PC-9 (cell line): ENCODE data around the gene EHBP1L1. TPM values are rescaled to one million over a fixed set of nuclear protein-coding genes. Genes with fewer than 3 reads are reported as not detected.

Experiments
- BruUV-seq: library from RNA; stranded (reverse); fragments of 400-500 nt; replicated peaks from 2 replicates; lab custom pipeline; 2021; lab: Mats Ljungman, UMichigan
- CTCF ChIA-PET: fragments of 300-600 bp; sonication (Branson Sonifier 250); formaldehyde crosslinking; loops from one replicate; lab custom pipeline; 2022; ENCODE audit warnings: antibody characterized with exemption; lab: Charles Lee
- POLR2A ChIA-PET: fragments of 300-600 bp; sonication (Branson Sonifier 250); formaldehyde crosslinking; loops from one replicate; lab custom pipeline; 2022; ENCODE audit warnings: antibody characterized with exemption; ENCODE audit not compliant: unreplicated experiment; lab: Charles Lee
- DNase-seq, 2 experiments: peaks; one replicate each; pipeline versions ENCODE4 v3.0.0 to v3.0.0-alpha.2; 2015 to 2022; ENCODE audit warnings: mixed read lengths in 1 of 2
- H2AFZ ChIP-seq: fragments of 200-600 bp; sonication (generic); 2 replicates; pipeline ENCODE4 v1.8.1; 2017; ENCODE audit warnings: antibody characterized with exemption
- H3F3A ChIP-seq: fragments of 200-600 bp; sonication (generic); 2 replicates; pipeline ENCODE4 v1.8.1; 2017; ENCODE audit warnings: antibody characterized with exemption, mild to moderate bottlenecking, low read depth; ENCODE audit not compliant: insufficient read depth
- H3K27ac ChIP-seq: fragments of 200-600 bp; sonication (generic); 2 replicates; pipeline ENCODE4 v1.6.1; 2016; ENCODE audit warnings: mixed run types
- H3K27me3 ChIP-seq: fragments of 200-600 bp; sonication (generic); 2 replicates; pipeline ENCODE4 v1.6.1; 2016; ENCODE audit warnings: low read depth, mixed run types; ENCODE audit not compliant: insufficient read depth
- H3K36me3 ChIP-seq: fragments of 200-600 bp; sonication (generic); 2 replicates; pipeline ENCODE4 v1.6.1; 2016; ENCODE audit warnings: low read depth, mixed run types
- H3K4me1 ChIP-seq: fragments of 200-600 bp; sonication (generic); replicated peaks from 2 replicates; pipeline ENCODE4 v1.6.1; 2016; ENCODE audit warnings: mixed run types; ENCODE audit not compliant: insufficient read depth
- H3K4me2 ChIP-seq: fragments of 200-600 bp; sonication (generic); 2 replicates; pipeline ENCODE4 v1.6.1; 2017; ENCODE audit warnings: mixed run types
- H3K4me3 ChIP-seq: fragments of 200-600 bp; sonication (generic); 2 replicates; pipeline ENCODE4 v1.6.1; 2016; ENCODE audit warnings: mixed run types
- H3K79me2 ChIP-seq: fragments of 200-600 bp; sonication (generic); 2 replicates; pipeline ENCODE4 v1.6.1; 2017; ENCODE audit warnings: low read depth, mixed run types
- H3K9me2 ChIP-seq: fragments of 200-600 bp; sonication (generic); 2 replicates; pipeline ENCODE4 v1.8.1; 2017; ENCODE audit warnings: mild to moderate bottlenecking; ENCODE audit not compliant: insufficient read depth
- H3K9me3 ChIP-seq: fragments of 200-600 bp; sonication (generic); 2 replicates; pipeline ENCODE4 v1.8.1; 2016; ENCODE audit warnings: low read depth; ENCODE audit not compliant: insufficient read depth
- H4K20me1 ChIP-seq: fragments of 200-600 bp; sonication (generic); 2 replicates; pipeline ENCODE4 v1.8.1; 2017; ENCODE audit not compliant: insufficient read depth
- EZH2 ChIP-seq: fragments of 200-600 bp; sonication (generic); IDR thresholded peaks from 2 replicates; pipeline ENCODE4 v1.8.0; 2017; ENCODE audit warnings: antibody characterized with exemption, low read depth
- intact Hi-C: fragments of 100-400 bp; cut with micrococcal nuclease; formaldehyde crosslinking; loops from one replicate; pipeline ENCODE4 v1.10.0; 2022; ENCODE audit not compliant: unreplicated experiment
- total RNA-seq: library from RNA; stranded (reverse); gene quantifications from 2 replicates; pipeline ENCODE4 v1.2.3, GENCODE V29; 2021
- TF ChIP-seq, protein P1 (sequence below): fragments of 200-600 bp; sonication (generic); conservative IDR thresholded peaks from 2 replicates; pipeline ENCODE4 v1.6.1; 2017; ENCODE audit warnings: mixed run types, antibody characterized with exemption, mild to moderate bottlenecking, moderate library complexity

Gene EHBP1L1
- total RNA-seq, 1 experiment from 2014 or later = 123 TPM

- Histone ChIP-seq H3K9me2 (no peaks in the 10 kb centered on the region), H4K20me1 (no peaks in the 10 kb centered on the region), H3F3A (peaks cover 41% of the 10 kb centered on the region), H3K9me3 (no peaks in the 10 kb centered on the region), H3K27me3 (no peaks in the 10 kb centered on the region), H3K27ac (no peak overlapping the region), H3K4me2 (no peak overlapping the region), H2AFZ (no peak overlapping the region), H3K79me2 (no peaks in the 10 kb centered on the region), H3K4me3 (no peak overlapping the region), H3K4me1 (no peaks in the 10 kb centered on the region), H3K36me3 (no peaks in the 10 kb centered on the region)
- BruUV-seq = no TSS peak
- DNase-seq = no peak
- intact Hi-C loops = no loop called here
- no peak for TF ChIP-seq EZH2
- TF ChIP-seq, protein P1, sequence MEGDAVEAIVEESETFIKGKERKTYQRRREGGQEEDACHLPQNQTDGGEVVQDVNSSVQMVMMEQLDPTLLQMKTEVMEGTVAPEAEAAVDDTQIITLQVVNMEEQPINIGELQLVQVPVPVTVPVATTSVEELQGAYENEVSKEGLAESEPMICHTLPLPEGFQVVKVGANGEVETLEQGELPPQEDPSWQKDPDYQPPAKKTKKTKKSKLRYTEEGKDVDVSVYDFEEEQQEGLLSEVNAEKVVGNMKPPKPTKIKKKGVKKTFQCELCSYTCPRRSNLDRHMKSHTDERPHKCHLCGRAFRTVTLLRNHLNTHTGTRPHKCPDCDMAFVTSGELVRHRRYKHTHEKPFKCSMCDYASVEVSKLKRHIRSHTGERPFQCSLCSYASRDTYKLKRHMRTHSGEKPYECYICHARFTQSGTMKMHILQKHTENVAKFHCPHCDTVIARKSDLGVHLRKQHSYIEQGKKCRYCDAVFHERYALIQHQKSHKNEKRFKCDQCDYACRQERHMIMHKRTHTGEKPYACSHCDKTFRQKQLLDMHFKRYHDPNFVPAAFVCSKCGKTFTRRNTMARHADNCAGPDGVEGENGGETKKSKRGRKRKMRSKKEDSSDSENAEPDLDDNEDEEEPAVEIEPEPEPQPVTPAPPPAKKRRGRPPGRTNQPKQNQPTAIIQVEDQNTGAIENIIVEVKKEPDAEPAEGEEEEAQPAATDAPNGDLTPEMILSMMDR = no peak
- ChIA-PET POLR2A (no interaction called here), CTCF (interaction anchor here (0.6 kb wide), 1 partner anchor 259 kb away, joined by 3 read pairs; no protein-coding TSS in a partner anchor)
Measured at GRCh38 chr11:65589444-65590239, 13.8 kb downstream of the EHBP1L1 start.

- Histone ChIP-seq H2AFZ (no peak overlapping the region), H4K20me1 (no peaks in the 10 kb centered on the region), H3K27ac (no peak overlapping the region), H3K79me2 (no peaks in the 10 kb centered on the region), H3F3A (peaks cover 42% of the 10 kb centered on the region), H3K4me3 (no peak overlapping the region), H3K36me3 (no peaks in the 10 kb centered on the region), H3K9me2 (no peaks in the 10 kb centered on the region), H3K9me3 (no peaks in the 10 kb centered on the region), H3K4me1 (0 out of 2 replicates have a peak, but pooled peaks cover under 1% of the 10 kb centered on the region), H3K27me3 (no peaks in the 10 kb centered on the region), H3K4me2 (no peak overlapping the region)
- no peak for DNase-seq
- ChIA-PET POLR2A (no interaction called here), CTCF (no interaction called here)
- no TSS peak for BruUV-seq
- intact Hi-C loops = no loop called here
- TF ChIP-seq, protein P1 = no peak
- TF ChIP-seq EZH2 = no peak
Measured at GRCh38 chr11:65590240-65590738, 14.4 kb downstream of the EHBP1L1 start.

DNA sequence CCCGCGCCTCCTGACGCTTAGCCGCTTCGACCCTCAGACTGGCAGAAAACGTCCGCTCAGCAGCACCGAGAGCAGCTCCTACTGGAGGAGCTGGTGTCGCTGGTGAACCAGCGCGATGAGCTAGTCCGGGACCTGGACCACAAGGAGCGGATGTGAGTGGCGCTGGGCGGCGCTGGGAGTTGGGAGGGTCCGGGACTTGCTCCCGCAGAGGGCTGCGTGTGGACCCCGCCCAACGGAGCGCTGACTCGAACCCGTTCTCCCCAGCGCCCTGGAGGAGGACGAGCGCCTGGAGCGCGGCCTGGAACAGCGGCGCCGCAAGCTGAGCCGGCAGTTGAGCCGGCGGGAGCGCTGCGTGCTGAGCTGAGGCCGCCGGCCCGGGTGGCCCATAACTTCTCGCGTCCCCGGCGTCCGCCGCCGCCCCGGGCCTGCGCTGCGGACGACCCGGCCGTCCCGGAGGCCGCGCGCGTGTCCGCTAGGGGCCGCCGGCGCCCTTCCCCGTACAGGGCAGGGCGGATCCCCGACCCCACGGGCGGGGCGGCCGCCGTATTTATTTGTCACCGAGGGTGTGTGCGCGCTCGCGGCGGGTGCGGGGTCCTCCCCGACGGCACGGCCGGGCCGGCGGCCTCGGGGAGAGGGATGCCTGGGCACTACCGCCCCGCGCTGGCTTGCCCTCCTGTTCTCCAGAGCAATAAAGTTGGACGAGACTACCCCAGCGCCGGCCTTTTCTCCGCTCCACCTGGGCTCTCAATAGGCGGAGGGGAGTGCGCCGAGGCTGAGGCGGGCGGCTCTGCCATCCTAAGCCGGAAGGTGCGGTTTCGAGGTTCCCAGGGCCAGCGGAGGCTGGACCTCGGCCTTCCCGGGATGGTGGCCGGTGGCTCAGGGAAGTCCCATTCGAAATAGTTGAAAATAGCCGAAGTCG is 16.3 kb downstream of the EHBP1L1 start:
- Histone ChIP-seq H3K79me2 (no peaks in the 10 kb centered on the region), H3K36me3 (no peaks in the 10 kb centered on the region), H3K4me2 (no peak overlapping the region), H3K4me3 (no peak overlapping the region), H2AFZ (no peak overlapping the region), H4K20me1 (no peaks in the 10 kb centered on the region), H3K9me2 (no peaks in the 10 kb centered on the region), H3K27me3 (no peaks in the 10 kb centered on the region), H3K9me3 (no peaks in the 10 kb centered on the region), H3F3A (peaks cover 32% of the 10 kb centered on the region), H3K4me1 (0 out of 2 replicates have a peak, but pooled peaks cover 7% of the 10 kb centered on the region), H3K27ac (no peak overlapping the region)
- POLR2A ChIA-PET = no interaction called here
- no peak for DNase-seq
- BruUV-seq = no TSS peak
- TF ChIP-seq EZH2 = no peak
- TF ChIP-seq, protein P1 = no peak
- CTCF ChIA-PET = interaction anchor here (0.8 kb wide), 1 partner anchor 52 kb away, joined by 4 read pairs; no protein-coding TSS in a partner anchor
- intact Hi-C loops = no loop called here
